ENCODE results near the gene JARID2. TPM values are rescaled to one million over a fixed set of nuclear protein-coding genes. Genes with fewer than 3 reads are reported as not detected.

JARID2 gene
- total and polyA plus RNA-seq, 9 of the 15 experiments (the other 6 are each of a cell fraction or from before 2014, with no cell fraction given), result 5.0 to 29.0 (median 15.6) TPM

- 0 out of 2 replicates have a peak, but pooled peaks have one; percentile 11 for TF ChIP-seq MYC (IDR thresholded peaks at IDR 0.05; ENCODE audit: low read depth, low read length)
- TF ChIP-seq MYC (CRISPR knock-in tag; IDR thresholded peaks at IDR 0.05; ENCODE audit: borderline replicate concordance, low read depth), result no peak
- no peak for TF ChIP-seq IRF2 (CRISPR knock-in tag; IDR thresholded peaks at IDR 0.05)
- TF ChIP-seq TBP (optimal IDR thresholded peaks at IDR 0.05; ENCODE audit: low read depth, low read length), result no peak
- no peak for TF ChIP-seq ZBTB1 (CRISPR knock-in tag; IDR thresholded peaks at IDR 0.05; ENCODE audit: borderline replicate concordance, low read depth)
- TF ChIP-seq HSF4 (CRISPR knock-in tag; IDR thresholded peaks at IDR 0.05; ENCODE audit: borderline replicate concordance), result no peak
- TF ChIP-seq TRIM24 (IDR thresholded peaks at IDR 0.05), result peak; percentile 57 to 67; a peak in 2 of 4 replicates
- TF ChIP-seq CCAR2 (IDR thresholded peaks at IDR 0.05; ENCODE audit: low read depth, low read length), result no peak
- TF ChIP-seq, protein P1, sequence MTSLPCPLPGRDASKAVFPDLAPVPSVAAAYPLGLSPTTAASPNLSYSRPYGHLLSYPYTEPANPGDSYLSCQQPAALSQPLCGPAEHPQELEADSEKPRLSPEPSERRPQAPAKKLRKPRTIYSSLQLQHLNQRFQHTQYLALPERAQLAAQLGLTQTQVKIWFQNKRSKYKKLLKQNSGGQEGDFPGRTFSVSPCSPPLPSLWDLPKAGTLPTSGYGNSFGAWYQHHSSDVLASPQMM (CRISPR knock-in tag; IDR thresholded peaks at IDR 0.05), result no peak
- no peak for TF ChIP-seq CHD4 (IDR thresholded peaks at IDR 0.05; ENCODE audit: insufficient read depth, insufficient replicate concordance, low read depth, low read length, poor library complexity, severe bottlenecking)
- TF ChIP-seq ADNP (tag; IDR thresholded peaks at IDR 0.05), result no peak
- no peak for TF ChIP-seq POLR2G (IDR thresholded peaks at IDR 0.05; ENCODE audit: low read depth, low read length)
- TF ChIP-seq SNIP1 (IDR thresholded peaks at IDR 0.05; ENCODE audit: low read depth), result no peak
- no peak for TF ChIP-seq STAT5A (IDR thresholded peaks at IDR 0.05; ENCODE audit: borderline replicate concordance, low read length)
- TF ChIP-seq RAD51 (IDR thresholded peaks at IDR 0.05; ENCODE audit: borderline replicate concordance, low read depth), result no peak
- no peak for TF ChIP-seq KHSRP (IDR thresholded peaks at IDR 0.05)
- TF ChIP-seq, protein P2, sequence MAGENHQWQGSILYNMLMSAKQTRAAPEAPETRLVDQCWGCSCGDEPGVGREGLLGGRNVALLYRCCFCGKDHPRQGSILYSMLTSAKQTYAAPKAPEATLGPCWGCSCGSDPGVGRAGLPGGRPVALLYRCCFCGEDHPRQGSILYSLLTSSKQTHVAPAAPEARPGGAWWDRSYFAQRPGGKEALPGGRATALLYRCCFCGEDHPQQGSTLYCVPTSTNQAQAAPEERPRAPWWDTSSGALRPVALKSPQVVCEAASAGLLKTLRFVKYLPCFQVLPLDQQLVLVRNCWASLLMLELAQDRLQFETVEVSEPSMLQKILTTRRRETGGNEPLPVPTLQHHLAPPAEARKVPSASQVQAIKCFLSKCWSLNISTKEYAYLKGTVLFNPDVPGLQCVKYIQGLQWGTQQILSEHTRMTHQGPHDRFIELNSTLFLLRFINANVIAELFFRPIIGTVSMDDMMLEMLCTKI (IDR thresholded peaks at IDR 0.05; ENCODE audit: partially characterized antibody), result no peak
- no peak for TF ChIP-seq ZKSCAN3 (CRISPR knock-in tag; IDR thresholded peaks at IDR 0.05)
Observed at GRCh38 chr6:15553736-15554294, 307.9 kb downstream of the JARID2 start (continued).

Data from K562 (cell line).